NCI-H2081 treated with DMSO at 0.1 percent for 48 hours (cell line): ENCODE results near the gene DOCK7.
A peak's percentile ranks its signal among the peaks of the same experiment; 100 is the strongest.

Source experiments
- DNase-seq: peaks from one replicate; lab custom pipeline; 2025; lab: John Stamatoyannopoulos, UW

Gene DOCK7

DNA sequence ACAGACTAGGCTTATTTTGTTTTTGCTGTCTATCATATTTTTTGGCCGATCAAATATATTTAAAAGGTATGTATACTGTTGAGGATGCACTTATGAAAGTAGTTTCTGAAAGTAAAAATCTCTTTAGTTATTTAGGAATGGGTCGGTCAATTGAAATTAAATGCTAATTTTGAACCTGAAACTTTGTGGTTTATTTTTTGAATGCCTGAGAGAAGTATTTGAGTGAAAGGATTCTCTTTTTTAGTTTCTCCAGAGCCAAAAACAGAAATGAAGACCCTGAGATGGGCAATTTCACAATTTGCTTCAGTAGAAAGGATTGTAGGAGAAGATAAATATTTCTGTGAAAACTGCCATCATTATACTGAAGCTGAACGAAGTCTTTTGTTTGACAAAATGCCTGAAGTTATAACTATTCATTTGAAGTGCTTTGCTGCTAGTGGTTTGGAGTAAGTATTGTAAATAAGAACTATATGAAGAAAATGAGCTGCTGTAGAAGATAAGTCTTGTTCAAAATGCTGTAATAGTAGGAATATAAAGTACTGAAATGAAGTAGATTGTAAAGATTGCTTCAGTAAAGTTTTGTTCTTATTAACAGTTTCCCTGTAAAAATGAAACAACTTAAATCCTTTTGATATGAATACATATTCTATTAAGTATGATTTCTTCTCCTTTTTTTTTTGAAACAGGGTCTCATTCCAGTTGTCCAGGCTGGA lies 239.8 kb downstream of the DOCK7 start:
- no peak for DNase-seq

DNA sequence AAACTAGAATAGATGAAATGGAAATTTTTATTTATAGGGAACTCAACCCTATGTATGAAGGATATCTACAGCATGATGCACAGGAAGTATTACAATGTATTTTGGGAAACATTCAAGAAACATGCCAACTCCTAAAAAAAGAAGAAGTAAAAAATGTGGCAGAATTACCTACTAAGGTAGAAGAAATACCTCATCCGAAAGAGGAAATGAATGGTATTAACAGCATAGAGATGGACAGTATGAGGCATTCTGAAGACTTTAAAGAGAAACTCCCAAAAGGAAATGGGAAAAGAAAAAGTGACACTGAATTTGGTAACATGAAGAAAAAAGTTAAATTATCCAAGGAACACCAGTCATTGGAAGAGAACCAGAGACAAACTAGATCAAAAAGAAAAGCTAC lies 243.5 kb downstream of the DOCK7 start:
- no peak for DNase-seq

DNA sequence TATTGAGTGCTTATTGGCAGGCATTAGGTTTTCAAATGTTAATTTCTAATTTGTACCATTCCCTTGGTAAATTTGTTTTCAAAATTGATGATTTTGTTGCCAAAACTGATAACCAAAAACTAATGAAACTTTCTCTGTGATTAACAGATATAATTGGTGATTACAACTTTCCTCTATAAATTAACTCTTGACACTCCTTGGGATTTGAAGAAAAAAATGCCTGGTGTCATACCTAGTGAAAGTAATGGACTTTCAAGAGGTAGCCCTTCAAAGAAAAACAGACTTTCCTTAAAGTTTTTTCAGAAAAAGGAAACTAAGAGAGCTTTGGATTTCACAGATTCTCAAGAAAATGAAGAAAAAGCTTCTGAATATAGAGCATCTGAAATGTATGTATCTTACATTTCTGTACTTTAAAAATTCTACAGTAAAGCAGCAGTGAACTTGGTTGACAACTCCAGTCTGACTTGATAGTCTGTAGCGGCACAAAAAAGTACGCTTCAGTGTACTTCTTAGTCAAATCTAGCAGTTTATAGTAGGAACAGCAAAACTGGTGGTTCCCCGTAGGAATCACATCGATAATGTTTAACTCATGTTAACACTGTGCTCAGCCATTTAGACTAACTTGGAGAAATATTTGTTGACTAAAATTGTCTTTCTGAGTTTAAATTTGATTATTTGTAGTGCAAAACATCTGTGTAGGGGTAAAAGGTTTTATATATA lies 248.4 kb downstream of the DOCK7 start:
- no peak for DNase-seq

DNA sequence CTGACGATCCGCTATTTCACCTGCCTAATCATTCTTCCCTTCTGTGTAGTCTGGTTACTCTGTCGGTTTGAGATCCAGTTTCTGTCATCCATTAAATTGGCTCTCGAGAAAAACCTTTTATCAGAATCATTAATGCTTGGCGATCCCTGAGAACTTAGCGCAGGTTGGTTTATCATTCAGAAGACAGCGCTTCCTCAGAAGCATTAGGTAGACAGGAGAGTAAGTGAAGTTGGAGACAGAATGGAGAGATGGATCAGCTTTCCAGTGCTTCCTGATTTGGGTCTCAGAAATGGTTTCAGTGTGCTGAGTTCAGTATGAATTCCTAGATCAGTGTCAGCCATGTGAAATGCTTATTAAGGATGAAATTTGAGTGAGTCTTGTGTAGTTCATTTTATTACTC lies 250.0 kb downstream of the DOCK7 start:
- DNase-seq, result no peak

DNA sequence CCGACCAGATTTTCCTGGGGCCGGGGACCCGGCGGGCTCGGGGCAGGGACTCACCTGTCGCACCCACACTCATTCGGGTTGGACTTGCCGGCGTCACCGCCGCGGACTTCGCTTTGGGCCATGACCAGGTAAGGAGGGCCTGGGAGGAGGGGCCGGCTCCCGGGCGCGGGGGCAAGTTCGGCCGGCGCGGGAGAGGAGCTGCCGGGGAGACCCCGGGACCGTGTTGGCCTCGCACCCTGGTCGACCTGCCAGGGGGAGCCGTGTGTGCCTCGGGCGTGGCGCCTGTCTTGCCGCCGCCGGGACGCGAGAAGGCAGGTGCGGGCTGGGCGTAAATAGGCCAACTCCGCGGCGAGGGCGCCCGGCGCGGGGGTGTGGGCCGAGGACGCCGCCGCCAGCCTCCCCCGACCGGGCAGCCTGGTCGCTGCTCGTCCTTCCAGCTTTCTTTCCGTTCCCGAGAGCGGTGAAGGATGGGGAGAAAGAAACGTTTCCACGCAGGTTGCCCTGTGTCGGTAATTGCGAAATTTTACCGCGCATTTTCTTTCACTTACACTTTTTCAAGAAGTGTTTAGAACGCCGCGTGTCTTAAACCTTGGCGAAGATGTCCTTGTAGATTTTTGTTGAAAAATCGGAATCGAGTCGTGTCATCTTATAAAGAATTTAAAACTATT lies 250.8 kb downstream of the DOCK7 start:
- DNase-seq, result no peak

DNA sequence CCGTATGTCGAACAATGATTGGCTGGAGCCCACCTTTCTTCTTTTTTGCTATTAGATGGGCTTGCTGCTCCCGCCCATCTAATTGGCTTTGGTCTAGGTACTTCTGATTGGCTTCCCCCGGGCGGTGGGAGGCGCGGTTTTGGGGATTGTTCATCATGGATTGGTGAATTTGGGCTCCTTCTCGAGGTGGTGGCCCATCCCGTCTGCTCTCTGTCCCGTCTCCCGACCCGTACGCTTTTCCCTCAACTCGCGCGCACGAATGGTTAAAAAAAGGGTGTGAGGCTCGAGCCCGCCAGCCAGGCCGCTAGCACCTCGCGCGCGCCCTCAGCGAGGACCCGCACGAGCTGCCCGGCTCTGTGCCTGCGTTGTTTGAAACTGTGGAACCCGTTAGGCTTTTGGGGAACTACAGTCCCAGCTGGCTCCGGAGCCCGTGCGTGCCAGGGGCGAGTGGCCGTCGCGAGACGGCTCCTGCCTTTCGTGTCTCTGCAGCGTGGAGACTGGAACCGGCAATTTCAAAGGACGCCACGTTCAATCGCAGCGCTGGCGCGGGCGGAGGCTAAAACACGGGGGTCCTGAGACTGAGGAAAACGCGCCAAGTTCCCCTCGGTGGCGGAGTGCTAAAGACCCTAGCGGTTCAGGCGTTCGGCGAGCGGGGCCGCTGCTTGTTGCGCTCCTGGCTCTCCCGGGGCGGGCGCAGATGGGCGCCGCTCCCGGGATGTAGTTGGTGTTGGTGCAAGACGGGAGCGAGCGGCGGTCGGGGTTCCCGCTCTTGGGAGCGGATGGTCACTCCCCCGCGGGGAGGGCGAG lies 251.5 kb downstream of the DOCK7 start, which contains the start of gene USP1:
Gene USP1, plus strand, starts transcription at position 584 of the 807 bp plus-strand sequence. CDS start 2,819 bp downstream, outside the sequence.
- peak; percentile 98 for DNase-seq

DNA sequence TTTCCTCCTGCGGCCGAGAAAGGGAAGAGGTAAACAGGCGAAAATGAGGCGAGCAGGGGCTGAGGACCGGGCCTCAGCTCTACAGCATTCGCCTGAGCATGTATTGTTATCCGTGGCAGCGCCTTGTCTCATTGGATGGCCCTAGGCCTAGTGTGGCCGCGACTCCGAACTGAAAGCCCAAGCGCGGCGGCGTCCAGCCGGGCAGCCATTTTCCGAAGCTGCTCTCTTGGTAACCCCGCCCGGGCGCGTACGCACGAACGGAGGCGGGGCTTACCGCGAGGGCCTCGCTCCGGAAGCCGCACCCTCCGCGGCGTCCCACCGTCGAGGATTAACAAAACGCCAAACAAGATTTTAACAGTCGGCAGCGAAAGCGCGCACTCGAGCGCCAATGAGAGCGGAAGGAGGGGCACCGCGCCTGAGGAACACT lies 252.1 kb downstream of the DOCK7 start:
- DNase-seq, result no peak

DNA sequence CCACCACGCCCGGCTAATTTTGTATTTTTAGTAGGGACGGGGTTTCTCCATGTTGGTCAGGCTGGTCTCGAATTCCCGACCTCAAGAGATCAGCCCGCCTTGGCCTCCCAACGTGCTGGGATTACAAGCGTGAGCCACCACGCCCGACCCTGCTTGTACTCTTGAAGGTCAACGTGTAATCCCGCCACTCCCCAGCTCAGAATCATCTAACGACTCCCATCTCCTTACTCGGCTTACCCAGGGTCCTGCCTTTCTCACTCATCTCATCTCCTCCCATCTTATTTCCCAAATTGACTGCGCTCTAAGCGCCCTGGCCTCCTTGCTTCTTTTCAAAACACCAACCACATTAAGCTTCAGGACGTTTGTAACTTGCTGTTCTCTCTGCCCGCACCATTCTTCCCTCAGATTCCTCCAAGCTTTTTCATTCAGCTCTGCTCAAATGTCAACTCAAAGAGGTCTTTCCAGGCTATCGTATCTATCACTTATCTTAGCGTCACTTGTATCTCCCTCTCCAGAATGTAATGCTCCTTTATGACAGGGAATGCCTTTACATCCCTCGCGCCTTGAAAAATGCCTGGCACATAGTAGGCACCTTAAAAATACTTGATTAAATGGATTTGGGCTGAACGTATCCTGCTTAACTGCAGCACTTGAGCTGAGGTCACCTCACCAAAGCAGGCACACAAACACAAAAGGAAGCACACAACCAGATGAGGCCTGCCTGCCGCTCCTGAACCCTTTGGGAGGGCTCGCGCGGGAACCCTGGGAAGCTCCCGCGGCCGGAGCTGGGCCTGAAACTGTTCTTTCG lies 252.8 kb downstream of the DOCK7 start:
- no peak for DNase-seq

DNA sequence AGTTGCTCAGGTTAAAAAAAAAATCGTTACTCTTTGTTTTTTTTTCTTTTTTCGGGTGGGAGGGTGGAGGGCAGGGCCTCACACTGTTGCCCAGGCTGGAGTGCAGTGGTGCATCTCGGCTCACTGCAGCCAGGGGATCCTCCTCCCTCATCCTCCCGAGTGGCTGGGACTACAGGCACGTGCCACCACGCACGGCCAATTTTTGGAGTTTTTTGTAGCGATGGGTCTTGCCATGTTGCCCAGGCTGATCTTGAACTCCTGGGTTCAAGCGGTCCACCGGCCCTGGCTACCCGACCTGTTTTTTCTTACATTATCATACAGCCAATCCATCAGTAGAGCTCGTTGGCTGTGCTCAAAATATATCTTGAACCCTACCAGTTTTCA lies 253.6 kb downstream of the DOCK7 start:
- no peak for DNase-seq

DNA sequence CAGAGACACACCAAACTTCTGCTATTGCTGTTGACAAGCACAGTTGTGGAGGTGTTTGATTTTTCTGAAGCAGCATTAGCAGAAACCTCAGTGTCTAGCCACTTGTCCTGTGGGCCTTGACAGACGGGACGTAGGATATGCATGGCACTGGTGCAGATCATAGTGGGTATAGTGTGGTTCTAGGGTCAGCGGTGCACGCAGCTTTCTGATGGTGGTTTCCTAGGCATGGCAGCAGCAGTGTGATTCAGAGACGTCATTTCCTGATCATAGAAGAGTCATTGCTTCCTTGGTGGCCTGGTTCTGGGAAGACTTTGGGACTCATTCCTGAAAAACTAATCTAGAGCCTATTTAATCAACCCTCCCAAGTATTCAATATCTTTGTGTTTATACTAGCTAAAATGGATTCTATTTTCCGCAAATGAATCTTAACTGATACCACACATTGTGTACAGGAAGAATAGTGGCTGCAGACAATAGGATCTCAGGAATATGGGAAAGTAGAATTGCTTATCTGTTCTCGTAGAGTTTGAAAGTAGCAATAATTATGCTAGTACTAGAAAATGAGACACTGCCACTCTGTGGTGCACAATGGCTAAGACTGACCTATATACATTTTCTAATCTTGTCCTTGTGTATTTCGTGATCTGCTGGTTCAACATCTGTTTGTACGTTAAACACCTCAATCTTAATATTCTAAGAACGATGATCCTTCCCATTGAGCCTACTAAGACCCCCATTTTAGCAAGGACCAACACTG lies 254.1 kb downstream of the DOCK7 start:
- no peak for DNase-seq

DNA sequence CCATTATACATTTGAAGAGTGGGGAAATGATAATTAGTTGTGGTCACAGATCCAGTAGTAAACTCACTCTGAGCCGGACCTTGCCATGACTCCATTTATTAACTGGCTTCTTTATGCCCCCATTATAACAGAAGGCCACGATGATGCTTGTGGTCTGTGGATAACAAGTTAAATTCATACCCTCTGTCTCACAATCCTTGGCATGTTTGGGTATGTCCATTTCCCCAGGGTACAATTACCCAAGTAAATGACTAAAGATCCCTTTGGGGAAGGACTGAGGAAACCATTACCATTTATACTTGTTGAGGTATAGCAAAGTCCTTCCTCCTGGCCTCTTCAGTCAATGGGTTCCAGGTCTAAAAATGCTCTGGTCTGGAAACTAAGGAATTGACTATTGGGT lies 258.6 kb downstream of the DOCK7 start:
- DNase-seq, result no peak

DNA sequence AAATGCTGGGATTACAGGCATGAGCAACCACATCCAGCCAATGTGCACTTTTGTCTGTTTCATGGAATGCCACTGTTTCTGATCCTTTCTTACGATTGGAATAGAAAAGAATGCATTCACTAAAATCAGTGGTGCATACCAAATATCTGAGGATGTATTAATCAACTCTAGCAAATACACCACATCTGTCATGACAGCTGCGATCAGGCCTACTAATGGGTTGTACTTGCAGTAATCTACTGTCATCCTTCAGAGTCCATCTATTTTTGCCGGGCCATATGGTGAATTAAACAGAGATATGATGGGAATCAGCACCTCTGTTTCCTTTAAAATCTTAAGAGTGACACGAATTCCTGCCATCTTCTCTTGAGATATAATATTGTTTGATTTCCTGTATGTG lies 259.8 kb downstream of the DOCK7 start:
- DNase-seq, result no peak

DNA sequence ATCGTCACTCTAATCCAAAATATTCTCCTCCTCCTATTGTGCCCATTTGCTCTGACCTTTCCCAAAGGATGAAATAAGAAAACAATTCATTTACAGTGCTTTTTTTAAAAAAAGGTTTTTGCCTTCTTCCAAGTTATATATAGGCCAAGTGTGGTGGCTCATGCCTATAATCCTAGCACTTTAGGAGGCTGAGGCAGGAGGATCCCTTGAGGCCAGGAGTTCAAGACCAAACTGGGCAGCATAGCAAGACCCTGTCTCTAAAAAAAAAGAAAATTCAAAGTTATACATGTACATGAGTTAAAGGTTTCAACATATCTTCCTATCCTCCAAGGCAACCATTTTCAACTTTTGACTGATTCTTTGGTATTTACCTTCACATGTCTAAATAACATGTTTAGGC lies 261.4 kb downstream of the DOCK7 start:
- no peak for DNase-seq

DNA sequence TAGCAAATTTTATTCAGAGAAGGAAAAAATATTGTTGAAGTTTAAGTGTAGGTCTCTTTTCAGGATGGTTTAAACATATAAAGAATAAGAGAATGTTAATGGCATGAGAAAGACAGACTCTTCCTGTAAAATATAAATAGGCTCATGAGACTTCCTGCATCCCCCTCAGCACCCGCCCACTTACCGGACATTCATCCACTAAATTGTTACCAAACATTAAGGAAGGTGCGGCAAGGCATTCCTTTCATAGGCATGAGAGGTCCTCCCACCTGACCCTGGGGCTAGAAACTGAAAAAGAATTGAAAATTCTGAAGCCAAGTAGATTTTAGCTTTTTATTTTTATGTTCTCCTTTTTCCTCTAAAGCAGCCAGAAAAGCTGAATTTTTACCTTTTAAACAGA lies 261.9 kb downstream of the DOCK7 start:
- DNase-seq, result no peak

DNA sequence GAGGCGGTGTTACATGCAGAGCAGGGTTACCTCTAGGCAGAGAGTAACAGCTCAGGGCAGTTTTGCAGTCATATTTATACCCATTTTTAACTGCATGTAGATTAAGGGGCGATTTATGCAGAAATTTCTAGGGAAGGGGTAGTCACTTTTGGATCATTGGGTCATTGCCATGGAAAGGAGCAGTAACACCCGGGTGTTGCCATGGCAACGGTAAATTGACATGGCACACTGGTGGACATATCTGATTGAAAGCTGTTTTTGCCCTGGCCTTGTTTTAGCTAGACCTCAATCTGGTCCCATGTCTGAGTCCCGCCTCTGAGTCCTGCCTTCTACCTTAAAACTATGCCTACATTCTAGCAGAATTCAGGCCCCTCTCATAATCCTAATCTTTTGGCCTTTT lies 263.1 kb downstream of the DOCK7 start:
- no peak for DNase-seq

DNA sequence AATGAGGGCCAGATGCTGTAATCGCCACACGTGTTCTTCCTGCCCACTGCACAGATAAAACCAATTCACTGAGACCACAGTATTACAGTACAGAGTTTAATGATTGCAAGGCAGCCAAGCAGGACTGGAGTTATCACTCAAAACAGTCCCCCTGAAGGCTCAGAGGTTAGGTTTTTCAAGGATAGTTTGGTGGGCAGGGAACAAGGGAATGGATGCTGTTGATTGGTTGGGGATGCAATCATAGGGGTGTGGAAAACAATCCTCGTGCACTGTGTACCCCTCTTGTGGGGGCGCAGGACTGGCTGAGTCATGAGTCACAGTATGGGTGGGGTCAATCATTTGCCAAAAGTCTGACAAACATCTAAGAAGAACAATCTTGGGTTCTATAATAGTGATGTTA lies 263.8 kb downstream of the DOCK7 start:
- no peak for DNase-seq

DNA sequence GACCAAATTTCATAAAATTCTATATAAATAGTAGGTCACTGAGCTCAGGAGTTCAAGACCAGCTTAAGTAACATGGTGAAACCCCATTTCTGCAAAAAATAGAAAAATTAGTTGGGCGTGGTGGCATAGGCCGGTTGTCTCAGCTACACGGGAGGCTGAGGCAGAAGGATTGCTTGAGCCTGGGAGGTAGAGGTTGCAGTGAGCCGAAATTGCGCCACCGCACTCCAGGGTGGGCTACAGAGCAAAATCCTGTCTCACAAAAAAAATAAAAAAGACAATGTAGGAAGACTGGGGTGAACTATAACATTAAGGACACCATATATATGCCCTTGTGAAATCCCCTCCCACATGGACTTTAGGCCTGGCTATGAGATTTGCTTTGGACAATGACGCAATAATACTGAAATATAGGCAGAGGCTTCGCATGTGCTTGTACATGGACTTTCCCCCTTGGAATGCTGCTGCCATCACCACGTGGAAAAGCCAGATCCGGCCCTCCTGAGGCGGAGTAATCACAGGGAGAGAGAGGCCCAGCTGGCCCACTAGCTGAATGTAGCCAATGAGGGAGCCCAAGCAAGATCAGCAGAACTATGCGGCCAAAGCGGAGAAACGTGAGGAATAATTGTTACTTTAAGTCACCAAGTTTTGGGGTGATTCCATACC lies 264.5 kb downstream of the DOCK7 start:
- no peak for DNase-seq

DNA sequence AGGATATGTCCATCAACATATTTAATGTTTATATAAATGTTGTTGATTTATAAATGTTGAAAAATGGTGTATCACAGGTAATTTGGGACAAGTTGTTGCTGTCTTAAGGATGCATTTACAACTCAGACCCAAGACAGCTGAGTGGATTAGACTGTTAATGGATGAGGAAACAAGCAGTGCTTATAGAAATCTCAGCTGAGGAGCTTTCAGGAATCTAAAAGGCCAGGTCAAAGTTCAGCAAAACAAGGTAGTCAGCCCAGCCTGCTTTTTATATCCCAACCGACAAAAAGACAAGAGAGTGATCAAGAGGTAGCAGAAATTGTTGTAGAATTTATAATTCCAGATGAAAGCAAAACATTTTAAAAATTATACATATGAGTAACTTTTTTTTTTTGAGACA lies 268.0 kb downstream of the DOCK7 start:
- DNase-seq, result no peak

DNA sequence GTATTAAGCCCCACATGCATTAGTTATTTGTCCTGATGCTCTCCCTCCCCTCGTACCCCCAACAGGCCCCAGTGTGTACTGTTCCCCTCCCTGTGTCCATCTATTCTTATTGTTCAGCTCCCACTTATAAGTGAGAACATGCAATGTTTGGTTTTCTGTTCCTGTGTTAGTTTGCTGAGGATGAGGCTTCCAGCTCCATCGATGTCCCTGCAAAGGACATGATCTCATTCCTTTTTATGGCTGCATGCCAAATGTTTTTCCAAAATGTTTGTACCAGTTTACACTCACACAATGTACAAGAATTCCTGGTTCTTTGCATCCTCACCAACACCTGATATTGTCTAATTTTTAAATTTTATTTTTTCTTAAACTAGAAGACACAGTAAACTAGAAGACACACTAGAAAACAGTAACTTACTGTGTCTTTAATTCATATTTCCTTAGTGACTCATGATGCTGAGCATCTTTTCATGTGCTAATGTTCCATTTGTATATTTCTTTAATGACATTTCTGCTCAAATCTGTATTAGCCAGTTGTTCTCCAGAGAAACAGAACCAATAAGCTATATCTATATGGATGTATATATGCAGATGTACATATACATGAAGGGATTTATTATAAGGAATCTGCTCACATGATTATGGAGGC lies 270.7 kb downstream of the DOCK7 start:
- DNase-seq, result no peak

DNA sequence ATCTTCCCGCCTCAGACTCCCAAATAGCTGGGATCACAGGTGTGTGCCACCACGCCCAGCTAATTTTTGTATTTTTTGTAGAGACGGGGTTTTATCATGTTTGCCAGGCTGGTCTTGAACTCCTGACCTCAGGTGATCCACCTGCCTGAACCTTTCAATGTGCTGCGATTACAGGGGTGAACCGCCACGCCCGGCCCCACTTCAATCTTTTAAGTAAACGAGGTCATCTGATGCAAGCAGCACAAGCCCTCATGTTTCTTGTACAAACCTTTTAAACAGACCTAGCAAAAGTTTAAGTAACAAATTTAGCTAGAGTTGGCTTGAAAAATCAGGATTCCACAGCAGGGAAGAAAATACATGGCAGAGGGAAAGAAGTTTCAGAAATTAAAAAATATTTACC lies 272.5 kb downstream of the DOCK7 start:
- DNase-seq, result no peak
